ENCODE measurements around the gene IKZF1.

IKZF1 gene

GRCh38 chr7:50292165-50292757 lies 12.3 kb upstream of the IKZF1 start:
- H3K9ac ChIP-seq: no peak overlapping the region
- H3K4me2 ChIP-seq: no peak overlapping the region
- H4K20me1 ChIP-seq (ENCODE audit: insufficient read depth): no peaks in the 10 kb centered on the region
- H3K4me3 ChIP-seq (IDR thresholded peaks at IDR 0.05; ENCODE audit: insufficient read depth, low read depth, low read length): no peak overlapping the region
- no peaks in the 10 kb centered on the region for H3K4me1 ChIP-seq (ENCODE audit: low read depth, poor library complexity, severe bottlenecking)
- TF ChIP-seq, protein P1, sequence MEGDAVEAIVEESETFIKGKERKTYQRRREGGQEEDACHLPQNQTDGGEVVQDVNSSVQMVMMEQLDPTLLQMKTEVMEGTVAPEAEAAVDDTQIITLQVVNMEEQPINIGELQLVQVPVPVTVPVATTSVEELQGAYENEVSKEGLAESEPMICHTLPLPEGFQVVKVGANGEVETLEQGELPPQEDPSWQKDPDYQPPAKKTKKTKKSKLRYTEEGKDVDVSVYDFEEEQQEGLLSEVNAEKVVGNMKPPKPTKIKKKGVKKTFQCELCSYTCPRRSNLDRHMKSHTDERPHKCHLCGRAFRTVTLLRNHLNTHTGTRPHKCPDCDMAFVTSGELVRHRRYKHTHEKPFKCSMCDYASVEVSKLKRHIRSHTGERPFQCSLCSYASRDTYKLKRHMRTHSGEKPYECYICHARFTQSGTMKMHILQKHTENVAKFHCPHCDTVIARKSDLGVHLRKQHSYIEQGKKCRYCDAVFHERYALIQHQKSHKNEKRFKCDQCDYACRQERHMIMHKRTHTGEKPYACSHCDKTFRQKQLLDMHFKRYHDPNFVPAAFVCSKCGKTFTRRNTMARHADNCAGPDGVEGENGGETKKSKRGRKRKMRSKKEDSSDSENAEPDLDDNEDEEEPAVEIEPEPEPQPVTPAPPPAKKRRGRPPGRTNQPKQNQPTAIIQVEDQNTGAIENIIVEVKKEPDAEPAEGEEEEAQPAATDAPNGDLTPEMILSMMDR (conservative IDR thresholded peaks at IDR 0.05; ENCODE audit: low read depth, low read length): no peak
- H3K79me2 ChIP-seq (ENCODE audit: insufficient read depth, low read depth): no peaks in the 10 kb centered on the region
- H3K27me3 ChIP-seq (ENCODE audit: insufficient read depth, low read depth): no peaks in the 10 kb centered on the region
- no peaks in the 10 kb centered on the region for H3K36me3 ChIP-seq (ENCODE audit: insufficient read depth)
- H2AFZ ChIP-seq (ENCODE audit: low read depth): no peak overlapping the region
- H3K27ac ChIP-seq: no peak overlapping the region

- TF ChIP-seq, protein P1 (conservative IDR thresholded peaks at IDR 0.05; ENCODE audit: low read depth, low read length): no peak
- no peak overlapping the region for H2AFZ ChIP-seq (ENCODE audit: low read depth)
- H3K4me1 ChIP-seq (ENCODE audit: low read depth, poor library complexity, severe bottlenecking): no peaks in the 10 kb centered on the region
- no peaks in the 10 kb centered on the region for H3K79me2 ChIP-seq (ENCODE audit: insufficient read depth, low read depth)
- H3K36me3 ChIP-seq (ENCODE audit: insufficient read depth): no peaks in the 10 kb centered on the region
- H3K27me3 ChIP-seq (ENCODE audit: insufficient read depth, low read depth): no peaks in the 10 kb centered on the region
- H4K20me1 ChIP-seq (ENCODE audit: insufficient read depth): no peaks in the 10 kb centered on the region
- H3K27ac ChIP-seq: no peak overlapping the region
- H3K4me2 ChIP-seq: no peak overlapping the region
- no peak overlapping the region for H3K4me3 ChIP-seq (IDR thresholded peaks at IDR 0.05; ENCODE audit: insufficient read depth, low read depth, low read length)
- no peak overlapping the region for H3K9ac ChIP-seq
Measured at GRCh38 chr7:50292763-50293162, 11.8 kb upstream of the IKZF1 start.

GRCh38 chr7:50293509-50294179 lies 10.9 kb upstream of the IKZF1 start:
- H3K4me3 ChIP-seq (IDR thresholded peaks at IDR 0.05; ENCODE audit: insufficient read depth, low read depth, low read length): no peak overlapping the region
- H3K79me2 ChIP-seq (ENCODE audit: insufficient read depth, low read depth): no peaks in the 10 kb centered on the region
- no peaks in the 10 kb centered on the region for H3K36me3 ChIP-seq (ENCODE audit: insufficient read depth)
- H3K9ac ChIP-seq: no peak overlapping the region
- H3K4me2 ChIP-seq: no peak overlapping the region
- no peaks in the 10 kb centered on the region for H3K4me1 ChIP-seq (ENCODE audit: low read depth, poor library complexity, severe bottlenecking)
- H3K27ac ChIP-seq: no peak overlapping the region
- TF ChIP-seq, protein P1 (conservative IDR thresholded peaks at IDR 0.05; ENCODE audit: low read depth, low read length): no peak
- H3K27me3 ChIP-seq (ENCODE audit: insufficient read depth, low read depth): no peaks in the 10 kb centered on the region
- no peak overlapping the region for H2AFZ ChIP-seq (ENCODE audit: low read depth)
- no peaks in the 10 kb centered on the region for H4K20me1 ChIP-seq (ENCODE audit: insufficient read depth)

DNA sequence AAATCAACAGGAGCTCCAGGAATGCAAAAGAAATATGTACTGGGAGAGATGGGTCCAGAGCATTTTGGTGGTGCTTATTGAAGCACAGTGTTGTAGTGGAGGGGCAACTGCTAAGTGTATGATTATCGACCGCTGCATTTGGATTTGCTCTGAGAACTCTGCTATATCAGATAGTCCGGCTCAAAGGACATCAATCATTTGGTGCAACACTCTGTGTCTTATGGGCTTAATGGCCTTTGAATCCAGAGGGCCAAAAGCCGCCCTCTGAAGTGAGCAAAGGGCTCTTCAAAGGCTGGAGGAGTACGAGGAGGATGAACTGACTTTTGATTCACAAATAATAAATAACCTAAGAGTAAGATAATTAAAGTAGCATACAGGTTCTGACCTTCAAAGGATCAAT lies 9.4 kb upstream of the IKZF1 start:
- Histone ChIP-seq H3K4me1 (ENCODE audit: low read depth, poor library complexity, severe bottlenecking) (peaks cover 1% of the 10 kb centered on the region), H3K4me3 (IDR thresholded peaks at IDR 0.05; ENCODE audit: insufficient read depth, low read depth, low read length) (no peak overlapping the region), H3K27ac (no peak overlapping the region), H3K27me3 (ENCODE audit: insufficient read depth, low read depth) (no peaks in the 10 kb centered on the region), H4K20me1 (ENCODE audit: insufficient read depth) (no peaks in the 10 kb centered on the region), H3K36me3 (ENCODE audit: insufficient read depth) (no peaks in the 10 kb centered on the region), H3K9ac (no peak overlapping the region), H3K79me2 (ENCODE audit: insufficient read depth, low read depth) (no peaks in the 10 kb centered on the region), H2AFZ (ENCODE audit: low read depth) (no peak overlapping the region), H3K4me2 (no peak overlapping the region)
- TF ChIP-seq, protein P1 (conservative IDR thresholded peaks at IDR 0.05; ENCODE audit: low read depth, low read length): no peak
